ENCODE results near the gene DCDC1. TPM values are rescaled to one million over a fixed set of nuclear protein-coding genes. Genes with fewer than 3 reads are reported as not detected.

Gene DCDC1
- total RNA-seq, 1 donor from 2014 or later, result 0.47 TPM

- H3K4me3 Mint-ChIP-seq (ENCODE audit: unreplicated experiment), result no peak overlapping the region
- H3K36me3 Mint-ChIP-seq (ENCODE audit: unreplicated experiment), result no peaks in the 10 kb centered on the region
- H3K27me3 Mint-ChIP-seq (ENCODE audit: unreplicated experiment), result no peaks in the 10 kb centered on the region
- H3K9me3 Mint-ChIP-seq (ENCODE audit: unreplicated experiment), result no peaks in the 10 kb centered on the region
- peaks cover 3% of the 10 kb centered on the region for H3K4me1 Mint-ChIP-seq (ENCODE audit: low read depth, unreplicated experiment)
- DNase-seq, result no peak
- H3K27ac Mint-ChIP-seq (ENCODE audit: unreplicated experiment), result no peak overlapping the region
- no peak for TF ChIP-seq CTCF (IDR thresholded peaks at IDR 0.05; ENCODE audit: partially characterized antibody, unreplicated experiment)
These were observed 517.4 kb downstream of the DCDC1 start for GRCh38 chr11:30852091-30852490.

- no peaks in the 10 kb centered on the region for H3K9me3 Mint-ChIP-seq (ENCODE audit: unreplicated experiment)
- no peak overlapping the region for H3K27ac Mint-ChIP-seq (ENCODE audit: unreplicated experiment)
- peaks cover 8% of the 10 kb centered on the region for H3K36me3 Mint-ChIP-seq (ENCODE audit: unreplicated experiment)
- no peak overlapping the region for H3K4me3 Mint-ChIP-seq (ENCODE audit: unreplicated experiment)
- no peaks in the 10 kb centered on the region for H3K4me1 Mint-ChIP-seq (ENCODE audit: low read depth, unreplicated experiment)
- no peak for DNase-seq
- H3K27me3 Mint-ChIP-seq (ENCODE audit: unreplicated experiment), result no peaks in the 10 kb centered on the region
- no peak for TF ChIP-seq CTCF (IDR thresholded peaks at IDR 0.05; ENCODE audit: partially characterized antibody, unreplicated experiment)
These were observed 532.3 kb downstream of the DCDC1 start for GRCh38 chr11:30837252-30837651.

GRCh38 chr11:30832831-30833230, 536.7 kb downstream of the DCDC1 start:
- H3K27ac Mint-ChIP-seq (ENCODE audit: unreplicated experiment), result no peak overlapping the region
- H3K4me1 Mint-ChIP-seq (ENCODE audit: low read depth, unreplicated experiment), result no peaks in the 10 kb centered on the region
- no peak for TF ChIP-seq CTCF (IDR thresholded peaks at IDR 0.05; ENCODE audit: partially characterized antibody, unreplicated experiment)
- H3K27me3 Mint-ChIP-seq (ENCODE audit: unreplicated experiment), result no peaks in the 10 kb centered on the region
- H3K36me3 Mint-ChIP-seq (ENCODE audit: unreplicated experiment), result peaks cover 8% of the 10 kb centered on the region
- no peak for DNase-seq
- no peaks in the 10 kb centered on the region for H3K9me3 Mint-ChIP-seq (ENCODE audit: unreplicated experiment)
- H3K4me3 Mint-ChIP-seq (ENCODE audit: unreplicated experiment), result no peak overlapping the region

- no peaks in the 10 kb centered on the region for H3K27me3 Mint-ChIP-seq (ENCODE audit: unreplicated experiment)
- no peak for DNase-seq
- H3K4me1 Mint-ChIP-seq (ENCODE audit: low read depth, unreplicated experiment), result no peaks in the 10 kb centered on the region
- TF ChIP-seq CTCF (IDR thresholded peaks at IDR 0.05; ENCODE audit: partially characterized antibody, unreplicated experiment), result no peak
- H3K4me3 Mint-ChIP-seq (ENCODE audit: unreplicated experiment), result no peak overlapping the region
- H3K36me3 Mint-ChIP-seq (ENCODE audit: unreplicated experiment), result peaks cover 8% of the 10 kb centered on the region
- no peak overlapping the region for H3K27ac Mint-ChIP-seq (ENCODE audit: unreplicated experiment)
- no peaks in the 10 kb centered on the region for H3K9me3 Mint-ChIP-seq (ENCODE audit: unreplicated experiment)
These were observed 538.9 kb downstream of the DCDC1 start for GRCh38 chr11:30830681-30831080.

GRCh38 chr11:30826911-30827310, 542.6 kb downstream of the DCDC1 start:
- Mint-ChIP-seq H3K9me3 (ENCODE audit: unreplicated experiment) (no peaks in the 10 kb centered on the region), H3K27ac (ENCODE audit: unreplicated experiment) (no peak overlapping the region), H3K36me3 (ENCODE audit: unreplicated experiment) (no peaks in the 10 kb centered on the region), H3K4me1 (ENCODE audit: low read depth, unreplicated experiment) (no peaks in the 10 kb centered on the region), H3K4me3 (ENCODE audit: unreplicated experiment) (no peak overlapping the region), H3K27me3 (ENCODE audit: unreplicated experiment) (no peaks in the 10 kb centered on the region)
- DNase-seq, result no peak
- no peak for TF ChIP-seq CTCF (IDR thresholded peaks at IDR 0.05; ENCODE audit: partially characterized antibody, unreplicated experiment)
